IMR-90 (cell line): Measurements from ENCODE around the gene ICAM2. TPM values are rescaled to one million over a fixed set of nuclear protein-coding genes. Genes with fewer than 3 reads are reported as not detected.

ENCODE experiments used
- ATAC-seq: fragments of 200-7000 bp; cut with Tn5 transposase; 2 replicates; pipeline ENCODE4 v1.9.1; 2020; ENCODE audit warnings: low read depth, mild to moderate bottlenecking, moderate library complexity
- BruUV-seq: library from RNA; stranded (reverse); fragments of 400-500 nt; replicated peaks from 2 replicates; lab custom pipeline; 2021; lab: Mats Ljungman, UMichigan
- CTCF ChIA-PET: fragments of 300-600 bp; formaldehyde crosslinking; extraction: SDS; loops from one replicate; lab custom pipeline; 2021; ENCODE audit warnings: antibody characterized with exemption; lab: Yijun Ruan, JAX
- POLR2A ChIA-PET: fragments of 300-600 bp; sonication (Branson Sonifier 250); formaldehyde crosslinking; loops from one replicate; lab custom pipeline; 2022; ENCODE audit warnings: antibody characterized with exemption; ENCODE audit not compliant: unreplicated experiment; lab: Charles Lee
- DNase-seq: peaks from one replicate; pipeline ENCODE4 v3.0.0; 2013
- H2AFZ ChIP-seq: replicated peaks from 2 replicates; pipeline ENCODE3; 2013; ENCODE audit warnings: low read length, mild to moderate bottlenecking; ENCODE audit not compliant: poor library complexity
- H2AK5ac ChIP-seq: 2 replicates; pipeline ENCODE4 v1.6.1; 2013; ENCODE audit warnings: low read depth, low read length, inconsistent platforms
- H2AK9ac ChIP-seq: replicated peaks from 2 replicates; pipeline ENCODE3; 2013; ENCODE audit warnings: mild to moderate bottlenecking, low read depth, low read length, moderate library complexity; ENCODE audit not compliant: poor library complexity
- H2BK120ac ChIP-seq: 2 replicates; pipeline ENCODE4 v1.6.1; 2013; ENCODE audit warnings: low read depth, low read length, inconsistent platforms
- H2BK15ac ChIP-seq: 3 replicates; pipeline ENCODE4 v1.6.1; 2013; ENCODE audit warnings: low read depth, low read length, inconsistent platforms
- H2BK20ac ChIP-seq: 2 replicates; pipeline ENCODE4 v1.6.1; 2013; ENCODE audit warnings: low read depth, mild to moderate bottlenecking, inconsistent platforms, low read length, moderate library complexity
- H2BK5ac ChIP-seq: 2 replicates; pipeline ENCODE4 v1.6.1; 2013; ENCODE audit warnings: mild to moderate bottlenecking, low read depth, low read length, inconsistent platforms; ENCODE audit not compliant: poor library complexity, severe bottlenecking
- H3K14ac ChIP-seq: replicated peaks from 2 replicates; pipeline ENCODE4 v1.6.1; 2013; ENCODE audit warnings: low read depth, low read length, inconsistent platforms
- H3K18ac ChIP-seq: 2 replicates; pipeline ENCODE4 v1.6.1; 2013; ENCODE audit warnings: low read depth, low read length, control low read depth
- H3K23ac ChIP-seq: 2 replicates; pipeline ENCODE4 v1.6.1; 2013; ENCODE audit warnings: low read depth, low read length, inconsistent platforms
- H3K27ac ChIP-seq: 2 replicates; pipeline ENCODE4 v1.5.1; 2013; ENCODE audit warnings: mild to moderate bottlenecking, control low read depth, low read length; ENCODE audit not compliant: insufficient read depth
- H3K27me3 ChIP-seq: 2 replicates; pipeline ENCODE4 v1.6.1; 2013; ENCODE audit warnings: low read length; ENCODE audit not compliant: control insufficient read depth, insufficient read depth
- H3K36me3 ChIP-seq: 2 replicates; pipeline ENCODE4 v1.6.1; 2013; ENCODE audit warnings: low read length, mixed read lengths; ENCODE audit not compliant: control insufficient read depth, insufficient read depth
- H3K4ac ChIP-seq: 2 replicates; pipeline ENCODE4 v1.6.1; 2013; ENCODE audit warnings: low read depth, low read length, inconsistent platforms
- H3K4me1 ChIP-seq: 2 replicates; pipeline ENCODE4 v1.6.1; 2013; ENCODE audit warnings: low read length, mixed read lengths; ENCODE audit not compliant: control insufficient read depth, insufficient read depth
- H3K4me2 ChIP-seq: 2 replicates; pipeline ENCODE4 v1.6.1; 2013; ENCODE audit warnings: low read depth, mild to moderate bottlenecking, control low read depth, low read length, moderate library complexity
- H3K4me3 ChIP-seq: 2 replicates; pipeline ENCODE4 v1.5.1; 2013; ENCODE audit warnings: low read depth, mild to moderate bottlenecking, control low read depth, low read length, moderate library complexity; ENCODE audit not compliant: insufficient read depth
- H3K56ac ChIP-seq: 2 replicates; pipeline ENCODE4 v1.6.1; 2013; ENCODE audit warnings: low read length, inconsistent platforms; ENCODE audit not compliant: insufficient read depth; ENCODE audit errors: extremely low read depth
- H3K79me1 ChIP-seq, 2 experiments: 2 replicates each; pipeline ENCODE4 v1.6.1; 2013; ENCODE audit warnings: low read length in 2 of 2, inconsistent platforms in 1 of 2, low read depth in 1 of 2
- H3K9ac ChIP-seq: 2 replicates; pipeline ENCODE4 v1.6.1; 2013; ENCODE audit warnings: low read depth, low read length, control low read depth
- H3K9me1 ChIP-seq: 2 replicates; pipeline ENCODE4 v1.6.1; 2013; ENCODE audit warnings: low read length, inconsistent platforms; ENCODE audit not compliant: insufficient read depth
- H3K9me3 ChIP-seq: 2 replicates; pipeline ENCODE4 v1.6.1; 2013; ENCODE audit warnings: low read length; ENCODE audit not compliant: control insufficient read depth, insufficient read depth
- H4K20me1 ChIP-seq: 2 replicates; pipeline ENCODE4 v1.6.1; 2013; ENCODE audit warnings: low read length, inconsistent platforms; ENCODE audit not compliant: insufficient read depth
- H4K5ac ChIP-seq: 2 replicates; pipeline ENCODE4 v1.6.1; 2013; ENCODE audit warnings: mild to moderate bottlenecking, low read depth, low read length, control low read depth
- H4K8ac ChIP-seq, 2 experiments: 2 replicates each; pipeline ENCODE4 v1.6.1; 2013; ENCODE audit warnings: low read depth in 2 of 2, low read length in 2 of 2, control low read depth in 1 of 2, inconsistent platforms in 1 of 2
- H4K91ac ChIP-seq: 2 replicates; pipeline ENCODE4 v1.6.1; 2013; ENCODE audit warnings: low read depth, low read length, inconsistent platforms; ENCODE audit not compliant: insufficient read depth
- BHLHE40 ChIP-seq: fragments of 150-350 bp; IDR thresholded peaks from 2 replicates; pipeline ENCODE4 v1.6.1; 2016; ENCODE audit warnings: mild to moderate bottlenecking, low read depth, low read length
- CEBPB ChIP-seq: IDR thresholded peaks from 2 replicates; pipeline ENCODE4 v1.6.1; 2012; ENCODE audit warnings: low read depth, low read length, improper control_type of control experiment
- CHD1 ChIP-seq: IDR thresholded peaks from 2 replicates; pipeline ENCODE4 v1.6.1; 2012; ENCODE audit warnings: low read depth, low read length, improper control_type of control experiment
- CTCF ChIP-seq: conservative IDR thresholded peaks from 2 replicates; pipeline ENCODE4 v1.5.1; 2012; ENCODE audit warnings: mild to moderate bottlenecking, low read depth, low read length, improper control_type of control experiment
- FOS ChIP-seq: fragments of 150-350 bp; IDR thresholded peaks from 2 replicates; pipeline ENCODE4 v1.6.1; 2016; ENCODE audit warnings: low read depth, low read length
- MAFK ChIP-seq: IDR thresholded peaks from 2 replicates; pipeline ENCODE4 v1.6.1; 2012; ENCODE audit warnings: low read depth, low read length, improper control_type of control experiment
- MAZ ChIP-seq: IDR thresholded peaks from 2 replicates; pipeline ENCODE4 v1.6.1; 2012; ENCODE audit warnings: low read depth, mild to moderate bottlenecking, low read length, improper control_type of control experiment, moderate library complexity, borderline replicate concordance
- MXI1 ChIP-seq: IDR thresholded peaks from 2 replicates; pipeline ENCODE4 v1.6.1; 2012; ENCODE audit warnings: low read depth, mild to moderate bottlenecking, low read length, moderate library complexity, borderline replicate concordance
- NFE2L2 ChIP-seq: fragments of 150-350 bp; IDR thresholded peaks from 2 replicates; pipeline ENCODE4 v1.6.1; 2016; ENCODE audit warnings: low read depth, mild to moderate bottlenecking, low read length
- POLR2A ChIP-seq: IDR thresholded peaks from 2 replicates; pipeline ENCODE4 v1.6.1; 2012; ENCODE audit warnings: mild to moderate bottlenecking, low read depth, low read length
- RAD21 ChIP-seq: IDR thresholded peaks from 2 replicates; pipeline ENCODE4 v1.6.1; 2012; ENCODE audit warnings: low read length, improper control_type of control experiment
- RCOR1 ChIP-seq: IDR thresholded peaks from 2 replicates; pipeline ENCODE4 v1.6.1; 2012; ENCODE audit warnings: mild to moderate bottlenecking, low read length, improper control_type of control experiment; ENCODE audit not compliant: insufficient replicate concordance
- RFX5 ChIP-seq: IDR thresholded peaks from 2 replicates; pipeline ENCODE4 v1.8.0; 2012; ENCODE audit warnings: low read depth, mild to moderate bottlenecking, low read length, moderate library complexity
- SMC3 ChIP-seq: fragments of 150-350 bp; IDR thresholded peaks from 2 replicates; pipeline ENCODE4 v1.6.1; 2016; ENCODE audit warnings: low read depth, mild to moderate bottlenecking, antibody characterized with exemption, low read length, moderate library complexity
- USF2 ChIP-seq: fragments of 150-350 bp; IDR thresholded peaks from 2 replicates; pipeline ENCODE4 v1.6.1; 2017; ENCODE audit warnings: mild to moderate bottlenecking, antibody characterized with exemption, low read length, low read depth
- WGBS, 2 experiments: methylation state at CpG; one replicate each; pipeline versions ENCODE4 v1.1.5 to v1.1.7; 2013; ENCODE audit warnings: missing lambda C conversion rate in 2 of 2; ENCODE audit not compliant: insufficient read length in 1 of 2; ENCODE audit errors: extremely low coverage in 2 of 2; 5-methylcytosine and 5-hydroxymethylcytosine counted together
- dilution Hi-C: fragments of 300-500 bp; cut with HindIII; formaldehyde crosslinking; loops from one replicate; pipeline ENCODE4 v1.14.3; 2018; ENCODE audit warnings: low sequenced_read_pairs; ENCODE audit not compliant: unreplicated experiment
- in situ Hi-C: fragments of 300-500 bp; cut with MboI; formaldehyde crosslinking; loops from 3 replicates; pipeline ENCODE4 v1.14.3; 2019; ENCODE audit warnings: low sequenced_read_pairs, inconsistent platforms, mixed read lengths
- intact Hi-C: fragments of 100-400 bp; cut with micrococcal nuclease; formaldehyde crosslinking; loops from 2 replicates; pipeline ENCODE4 v1.10.0; 2022
- polyA plus RNA-seq, 3 experiments: library from polyadenylated mRNA; depleted of rRNA; stranded (reverse); fragments of >200 nt; gene quantifications; 2 replicates each; pipeline ENCODE4 v1.2.3, GENCODE V29; 2012; ENCODE audit warnings: low replicate concordance in 1 of 3
- total RNA-seq: library from RNA; depleted of rRNA; stranded (reverse); fragments of >200 nt; gene quantifications from 2 replicates; pipeline ENCODE4 v1.2.3, GENCODE V29; 2012
- TF ChIP-seq, protein P1 (sequence below): fragments of 150-350 bp; IDR thresholded peaks from 2 replicates; pipeline ENCODE4 v1.6.1; 2016; ENCODE audit warnings: low read depth, mild to moderate bottlenecking, low read length, moderate library complexity, borderline replicate concordance

The ICAM2 gene
- total and polyA plus RNA-seq, 2 of the 4 experiments (the other 2 are of a cell fraction) = 0.12 TPM; not detected in 1

- H3K56ac ChIP-seq = no peak overlapping the region
- peaks cover 4% of the 10 kb centered on the region; the same call in 1 of the 2 replicates for H3K9me1 ChIP-seq
- ChIA-PET CTCF (no interaction called here), POLR2A (no interaction called here)
- in situ Hi-C loops = no loop called here
- H2BK5ac ChIP-seq = no peak overlapping the region
- H2AK5ac ChIP-seq = no peak overlapping the region
- BruUV-seq = no TSS peak
- DNase-seq (no peak), ATAC-seq (no peak)
- no peaks in the 10 kb centered on the region for H3K36me3 ChIP-seq
- no peak overlapping the region for H3K18ac ChIP-seq
- no peak overlapping the region for H3K27ac ChIP-seq
- no peak overlapping the region for H2BK120ac ChIP-seq
- no peak overlapping the region for H2AK9ac ChIP-seq
- no peaks in the 10 kb centered on the region for H3K79me1 ChIP-seq
- H2AFZ ChIP-seq = no peak overlapping the region
- intact Hi-C loops = no loop called here
- no CpG with 5 or more reads among the region's 5 CpGs for WGBS, 2 experiments
- no peak overlapping the region for H2BK20ac ChIP-seq
- no peak overlapping the region for H3K4me3 ChIP-seq
- no peaks in the 10 kb centered on the region; the same call in 1 of the 2 replicates for H3K4me1 ChIP-seq
- no peak overlapping the region for H4K91ac ChIP-seq
- no peaks in the 10 kb centered on the region for H4K20me1 ChIP-seq
- no peak overlapping the region for H4K5ac ChIP-seq
- no peak overlapping the region for H3K4ac ChIP-seq
- no peak overlapping the region for H3K23ac ChIP-seq
- TF ChIP-seq SMC3 (no peak), MXI1 (no peak), CEBPB (no peak), FOS (no peak), CHD1 (no peak), MAZ (no peak), NFE2L2 (no peak), CTCF (no peak), BHLHE40 (no peak), MAFK (no peak), POLR2A (no peak), RAD21 (no peak), USF2 (no peak), RFX5 (no peak), RCOR1 (no peak)
- TF ChIP-seq, protein P1, sequence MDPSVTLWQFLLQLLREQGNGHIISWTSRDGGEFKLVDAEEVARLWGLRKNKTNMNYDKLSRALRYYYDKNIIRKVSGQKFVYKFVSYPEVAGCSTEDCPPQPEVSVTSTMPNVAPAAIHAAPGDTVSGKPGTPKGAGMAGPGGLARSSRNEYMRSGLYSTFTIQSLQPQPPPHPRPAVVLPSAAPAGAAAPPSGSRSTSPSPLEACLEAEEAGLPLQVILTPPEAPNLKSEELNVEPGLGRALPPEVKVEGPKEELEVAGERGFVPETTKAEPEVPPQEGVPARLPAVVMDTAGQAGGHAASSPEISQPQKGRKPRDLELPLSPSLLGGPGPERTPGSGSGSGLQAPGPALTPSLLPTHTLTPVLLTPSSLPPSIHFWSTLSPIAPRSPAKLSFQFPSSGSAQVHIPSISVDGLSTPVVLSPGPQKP = no peak
- no peaks in the 10 kb centered on the region for H3K9me3 ChIP-seq
- no peak overlapping the region for H2BK15ac ChIP-seq
- H3K14ac ChIP-seq = no peak overlapping the region
- dilution Hi-C loops = no loop called here
- H3K4me2 ChIP-seq = no peak overlapping the region
- H4K8ac ChIP-seq = no peak overlapping the region
- peaks cover 14% of the 10 kb centered on the region for H3K27me3 ChIP-seq
- no peak overlapping the region for H3K9ac ChIP-seq
Observed at GRCh38 chr17:64008346-64008745, 12.1 kb downstream of the ICAM2 start.
